ENCODE measurements around the gene HLA-DOA. TPM values are rescaled to one million over a fixed set of nuclear protein-coding genes. Genes with fewer than 3 reads are reported as not detected.

The HLA-DOA gene
- total and polyA plus RNA-seq, 10 of the 15 experiments (the other 5 are each of a cell fraction or from before 2014, with no cell fraction given) = 8.8 to 108 (median 58.3) TPM

DNA sequence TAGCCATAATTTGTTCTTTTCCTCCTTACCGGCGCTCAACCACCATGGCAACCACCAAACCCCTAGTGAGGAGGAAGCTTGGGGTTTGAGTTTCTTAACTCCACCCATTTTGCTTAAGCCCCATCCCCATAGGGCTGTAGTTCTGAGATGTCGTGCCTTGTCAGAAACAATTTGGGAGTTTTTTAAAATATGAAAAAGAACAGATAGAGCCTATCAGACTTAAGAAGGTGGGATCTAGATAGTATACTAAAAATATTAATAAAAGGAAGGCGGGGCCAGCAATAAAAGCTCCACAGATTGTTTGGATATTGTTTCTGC is 35.4 kb downstream of the HLA-DOA start:
- FAIRE-seq (no peak), ATAC-seq (no peak), DNase-seq (ENCODE audit: low read depth, low spot score) (no peak)
- 1% methylated on average over 4 of the region's 4 CpGs for WGBS (ENCODE audit: insufficient coverage, insufficient replicate concordance, low lambda C conversion rate, missing lambda C conversion rate)
- Histone ChIP-seq H3K9me3 (replicated peaks; ENCODE audit: control insufficient read depth, insufficient read depth, low read length) (no peaks in the 10 kb centered on the region), H2AFZ (ENCODE audit: control insufficient read depth, low read depth, low read length) (no peak overlapping the region), H3K4me1 (ENCODE audit: control insufficient read depth, insufficient read depth, low read length) (no peaks in the 10 kb centered on the region; the same call in 1 of the 2 replicates), H3K4me3 (peak overlapping the region; percentile 93), H3K4me2 (ENCODE audit: control insufficient read depth, insufficient read depth) (peak overlapping the region; percentile 78; the same call in 1 of the 2 replicates), H3K27me3 (replicated peaks in 1 of 2; ENCODE audit: control insufficient read depth in 2 of 2, insufficient read depth in 2 of 2, low read length in 1 of 2) (no peaks in the 10 kb centered on the region), H3K9ac (ENCODE audit: control insufficient read depth, insufficient read depth, low read length) (peak overlapping the region; percentile 85), H3K36me3 (ENCODE audit: control insufficient read depth in 2 of 2, insufficient read depth in 2 of 2, low read length in 1 of 2) (peaks cover 47 to 52% of the 10 kb centered on the region in 2 experiments), H4K20me1 (ENCODE audit: control insufficient read depth, insufficient read depth) (peaks cover 44% of the 10 kb centered on the region), H3K79me2 (ENCODE audit: control insufficient read depth, insufficient read depth, low read length) (peaks cover 92% of the 10 kb centered on the region), H3K27ac (ENCODE audit: control insufficient read depth, insufficient read depth) (peak overlapping the region; percentile 79; the same call in 1 of the 2 replicates)
- no TSS peak for BruUV-seq (replicated peaks)
- ChIA-PET CTCF (interaction anchor here (0.6 to 13.8 kb wide), 10 partner anchors 9 to 136 kb away, joined by 3 to 162 read pairs (median 5); partner anchors contain the start of genes HLA-DMA and TAP2), POLR2A (interaction anchor here (0.9 to 16.6 kb wide), 9 partner anchors 9 to 535 kb away, joined by 3 to 486 read pairs (median 12); partner anchors contain the start of genes HLA-DMA, HLA-DMB and TAP2), SMC1A (ENCODE audit: uncharacterized antibody, unreplicated experiment) (interaction anchor here (0.8 to 17.2 kb wide), 14 partner anchors 8 to 88 kb away, joined by 3 to 347 read pairs (median 4); partner anchors contain the start of gene HLA-DMA), RAD21 (ENCODE audit: unreplicated experiment) (interaction anchor here (0.6 to 12.2 kb wide), 9 partner anchors 11 to 496 kb away, joined by 3 to 224 read pairs (median 5); partner anchors contain the start of genes HLA-DMA and HLA-DMB)
- in situ Hi-C loops (cut with MboI) (loop anchor here (25.0 kb wide), 2 partner anchors 1412 to 1688 kb away; partner anchors contain the start of gene LTA), intact Hi-C loops (cut with micrococcal nuclease; ENCODE audit: unreplicated experiment) (loop anchor here (5.0 kb wide), 1 partner anchor 132 kb away; the partner anchor contains the start of gene PSMB8)
- no peak for TF ChIP-seq TARDBP (IDR thresholded peaks at IDR 0.05; ENCODE audit: borderline replicate concordance)
- no peak for TF ChIP-seq EZH2 (IDR thresholded peaks at IDR 0.05; ENCODE audit: borderline replicate concordance, control insufficient read depth, low read depth, low read length)
- TF ChIP-seq, protein P1, sequence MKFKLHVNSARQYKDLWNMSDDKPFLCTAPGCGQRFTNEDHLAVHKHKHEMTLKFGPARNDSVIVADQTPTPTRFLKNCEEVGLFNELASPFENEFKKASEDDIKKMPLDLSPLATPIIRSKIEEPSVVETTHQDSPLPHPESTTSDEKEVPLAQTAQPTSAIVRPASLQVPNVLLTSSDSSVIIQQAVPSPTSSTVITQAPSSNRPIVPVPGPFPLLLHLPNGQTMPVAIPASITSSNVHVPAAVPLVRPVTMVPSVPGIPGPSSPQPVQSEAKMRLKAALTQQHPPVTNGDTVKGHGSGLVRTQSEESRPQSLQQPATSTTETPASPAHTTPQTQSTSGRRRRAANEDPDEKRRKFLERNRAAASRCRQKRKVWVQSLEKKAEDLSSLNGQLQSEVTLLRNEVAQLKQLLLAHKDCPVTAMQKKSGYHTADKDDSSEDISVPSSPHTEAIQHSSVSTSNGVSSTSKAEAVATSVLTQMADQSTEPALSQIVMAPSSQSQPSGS (IDR thresholded peaks at IDR 0.05; ENCODE audit: low read length) = no peak
- 0 out of 2 replicates have a peak, but pooled peaks have one; percentile 33 for TF ChIP-seq MXI1 (IDR thresholded peaks at IDR 0.05; ENCODE audit: low read depth, low read length)
- TF ChIP-seq, protein P2, sequence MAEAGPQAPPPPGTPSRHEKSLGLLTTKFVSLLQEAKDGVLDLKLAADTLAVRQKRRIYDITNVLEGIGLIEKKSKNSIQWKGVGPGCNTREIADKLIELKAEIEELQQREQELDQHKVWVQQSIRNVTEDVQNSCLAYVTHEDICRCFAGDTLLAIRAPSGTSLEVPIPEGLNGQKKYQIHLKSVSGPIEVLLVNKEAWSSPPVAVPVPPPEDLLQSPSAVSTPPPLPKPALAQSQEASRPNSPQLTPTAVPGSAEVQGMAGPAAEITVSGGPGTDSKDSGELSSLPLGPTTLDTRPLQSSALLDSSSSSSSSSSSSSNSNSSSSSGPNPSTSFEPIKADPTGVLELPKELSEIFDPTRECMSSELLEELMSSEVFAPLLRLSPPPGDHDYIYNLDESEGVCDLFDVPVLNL (IDR thresholded peaks at IDR 0.05; ENCODE audit: low read depth, low read length) = no peak
